Esophagus mucosa (tissue), 1 donor: ENCODE data around the gene SCAPER. TPM values are rescaled to one million over a fixed set of nuclear protein-coding genes. Genes with fewer than 3 reads are reported as not detected.

Experiments used
- ATAC-seq: fragments of 200-7000 bp; cut with Tn5 transposase; one replicate; pipeline ENCODE4 v1.9.1; 2020
- total RNA-seq: library from RNA; stranded (reverse); gene quantifications from one replicate; pipeline ENCODE4 v1.2.4, GENCODE V29; 2023
- donor health status: DM: yes; HTN: yes; CAD: no.

The SCAPER gene
- total RNA-seq, 1 donor from 2014 or later, result 19.5 TPM

GRCh38 chr15:76398317-76399104, 506.6 kb downstream of the SCAPER start:
- no peak for ATAC-seq

DNA sequence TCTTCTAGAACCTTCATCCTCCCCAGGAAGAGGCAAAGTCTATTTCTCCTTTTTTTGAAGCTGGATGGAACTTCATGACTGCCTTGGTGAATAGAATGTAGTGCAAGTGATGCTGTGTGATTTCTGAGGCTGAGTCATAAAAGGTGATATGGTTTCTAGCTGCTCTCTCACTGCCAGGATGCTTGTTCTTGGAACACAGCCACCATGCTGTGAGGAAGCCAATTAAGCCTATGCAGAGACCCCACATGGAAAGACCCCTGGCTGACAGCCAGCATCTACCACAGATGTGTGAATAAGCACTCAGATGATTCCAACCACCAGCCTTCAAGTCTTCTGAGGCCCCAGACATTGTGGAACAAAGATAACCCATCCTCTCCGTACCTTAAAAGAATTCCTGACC, 511.5 kb downstream of the SCAPER start:
- no peak for ATAC-seq

- no peak for ATAC-seq
Measured at GRCh38 chr15:76391847-76392246, 513.3 kb downstream of the SCAPER start.

DNA sequence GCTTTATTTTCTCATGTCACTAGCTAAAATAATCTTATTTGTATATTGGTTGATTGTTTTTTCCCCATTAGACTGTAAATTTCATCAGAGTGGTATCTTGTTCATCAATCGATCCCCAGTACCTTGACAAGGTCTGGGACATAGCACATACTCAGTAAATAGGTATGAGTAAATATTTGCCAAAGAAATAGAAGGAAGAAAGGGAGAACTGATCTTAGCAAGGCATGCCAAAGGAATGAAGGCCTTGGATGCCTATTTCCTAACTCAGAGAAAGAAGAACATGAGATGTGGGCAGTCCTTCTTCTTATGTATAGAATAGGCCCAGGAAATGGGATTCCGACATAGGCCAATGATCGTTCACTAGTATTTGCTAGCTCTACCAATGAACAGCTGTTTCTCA, 513.8 kb downstream of the SCAPER start:
- ATAC-seq, result no peak

GRCh38 chr15:76390571-76390970, 514.6 kb downstream of the SCAPER start:
- ATAC-seq, result no peak

DNA sequence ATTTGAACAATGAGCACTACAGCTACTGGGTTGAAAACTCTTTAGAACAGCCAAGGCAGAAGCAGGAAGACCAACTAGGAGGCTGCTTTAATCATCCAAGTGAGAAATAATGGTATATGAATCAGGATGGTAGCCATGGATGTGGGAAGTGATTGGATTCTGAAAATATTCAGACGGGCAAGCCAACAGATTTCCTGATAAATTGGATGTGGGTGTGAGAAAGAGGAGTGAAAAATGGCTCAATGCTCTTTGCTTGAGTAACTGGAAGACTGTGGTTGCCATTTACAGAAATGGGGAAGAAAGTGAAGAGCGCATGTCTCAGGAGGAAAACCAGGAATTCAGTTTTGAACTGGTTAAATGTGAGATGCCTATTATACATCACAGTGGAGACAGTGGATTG, 518.2 kb downstream of the SCAPER start:
- no peak for ATAC-seq

DNA sequence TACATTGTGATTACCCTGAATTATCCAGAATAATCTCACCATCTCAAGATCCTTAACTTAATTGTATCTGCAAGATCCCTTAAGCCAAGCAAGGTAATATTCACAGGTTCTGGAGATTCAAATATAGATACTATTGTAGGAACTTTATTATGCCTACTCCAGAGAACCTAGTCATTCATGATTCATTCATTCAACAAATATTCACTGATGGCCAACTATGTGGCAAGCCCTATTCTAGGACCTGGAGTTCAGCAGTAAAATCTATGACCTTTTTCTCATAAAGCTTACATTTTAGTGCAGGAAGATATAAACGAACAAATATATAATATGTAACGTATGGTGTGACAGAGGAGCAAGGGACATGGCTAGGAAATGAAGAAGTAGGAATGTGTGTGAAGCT, 519.0 kb downstream of the SCAPER start:
- ATAC-seq, result no peak

DNA sequence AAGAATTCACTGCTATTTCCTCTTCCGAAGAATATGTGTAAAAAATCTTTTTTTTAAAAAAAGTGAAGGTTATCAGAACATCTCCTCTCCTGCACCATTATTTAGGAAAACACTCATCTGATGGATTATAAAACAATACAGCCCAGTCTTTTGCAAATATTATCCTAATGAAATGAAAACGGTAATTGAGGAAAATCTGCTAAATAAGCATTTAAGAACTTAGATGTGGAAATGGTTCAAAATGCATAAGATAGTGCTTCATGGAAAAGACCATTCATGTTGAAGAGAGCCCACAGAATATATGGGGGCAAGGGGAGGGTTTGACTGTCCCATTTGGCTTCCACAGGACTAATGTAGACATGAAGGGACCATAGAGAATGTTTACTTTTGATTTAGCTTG, 520.7 kb downstream of the SCAPER start:
- no peak for ATAC-seq

DNA sequence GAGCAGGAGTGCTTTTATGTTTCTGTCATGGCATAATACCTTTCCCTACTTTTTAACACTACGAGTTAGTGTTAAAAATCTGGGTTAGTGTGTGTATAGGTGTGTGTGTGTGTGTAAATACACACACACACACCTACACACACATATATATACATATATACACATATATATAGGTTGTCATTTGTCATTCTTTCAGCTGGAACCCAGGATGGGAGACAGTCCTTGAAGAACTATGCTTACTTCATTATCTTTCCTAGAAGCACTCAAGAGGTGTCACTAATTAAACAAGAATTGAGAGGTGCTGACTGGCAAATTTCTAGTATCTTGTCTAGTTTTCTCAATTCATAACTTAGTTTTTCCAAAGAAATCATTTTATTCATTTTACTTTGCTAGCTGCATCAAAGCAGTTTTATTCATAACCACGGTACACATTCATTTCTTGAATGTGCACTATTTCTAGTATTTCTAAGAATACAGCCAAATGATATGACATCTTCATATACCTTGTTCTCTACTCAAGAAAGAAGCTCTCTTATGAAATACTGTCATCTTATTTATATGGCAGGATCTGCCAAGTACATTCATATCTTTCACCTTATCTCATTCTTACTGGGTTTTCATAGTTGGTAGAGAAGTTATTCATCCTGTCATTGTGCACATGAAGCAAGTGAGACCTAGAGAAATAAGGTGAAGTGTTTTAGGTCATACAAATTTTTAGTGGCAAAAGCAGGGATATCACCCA, 522.0 kb downstream of the SCAPER start:
- no peak for ATAC-seq

DNA sequence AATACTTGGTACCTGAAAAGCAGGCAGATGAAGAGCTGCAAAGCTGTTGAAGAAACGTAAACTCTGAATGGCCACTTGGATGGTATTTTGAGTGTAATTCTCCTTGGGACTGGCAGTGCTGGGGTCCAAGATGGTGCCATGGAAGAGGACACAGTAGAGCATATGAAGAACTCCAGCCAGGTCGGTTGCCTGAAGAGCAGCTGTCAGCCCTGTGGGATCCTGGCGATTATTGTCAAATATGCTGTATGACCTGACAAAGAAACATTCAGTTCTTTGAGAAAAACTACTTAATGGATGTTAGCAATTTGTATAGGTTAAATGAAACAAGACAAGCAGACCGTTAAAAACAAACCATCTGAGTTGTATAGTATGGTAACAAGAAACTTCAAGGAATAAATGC, 523.8 kb downstream of the SCAPER start:
- ATAC-seq, result no peak

DNA sequence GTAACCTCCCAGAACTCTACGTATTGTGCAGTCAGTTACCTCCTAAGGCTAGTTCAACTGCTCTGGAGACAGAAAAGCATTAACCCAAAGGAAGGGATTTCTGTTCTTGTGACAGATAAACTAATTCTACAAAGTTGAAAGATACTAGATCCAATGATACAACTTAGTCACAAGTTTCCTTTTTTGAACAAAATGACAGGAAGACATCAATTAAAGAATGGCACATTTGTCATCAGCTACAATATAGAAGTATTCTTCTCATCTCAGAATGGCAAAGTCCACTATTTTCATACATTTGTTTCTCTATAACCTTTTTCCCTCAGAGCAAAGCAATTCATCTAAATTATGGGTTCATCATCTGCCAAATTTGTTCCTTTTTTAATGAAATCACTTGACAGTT, 524.9 kb downstream of the SCAPER start:
- ATAC-seq, result no peak

DNA sequence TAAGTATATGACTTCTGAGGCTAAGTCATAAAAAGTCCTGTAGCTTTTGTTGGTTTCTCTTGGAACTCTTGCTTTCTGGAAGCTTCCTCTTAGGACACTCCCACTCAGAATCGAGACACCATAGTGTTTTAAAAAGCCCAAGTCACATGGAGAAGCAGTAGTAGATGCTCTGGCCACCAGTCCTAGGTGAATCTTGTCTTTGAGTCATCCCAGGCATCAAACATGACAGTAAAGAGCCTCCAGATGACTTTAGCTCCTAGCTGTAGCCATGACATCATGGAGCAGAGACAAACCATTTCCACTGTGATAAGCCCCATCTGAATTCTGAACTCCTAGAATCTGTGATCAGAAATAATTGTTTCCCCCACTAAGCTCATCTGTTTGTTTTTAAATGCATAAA, 526.4 kb downstream of the SCAPER start:
- no peak for ATAC-seq

DNA sequence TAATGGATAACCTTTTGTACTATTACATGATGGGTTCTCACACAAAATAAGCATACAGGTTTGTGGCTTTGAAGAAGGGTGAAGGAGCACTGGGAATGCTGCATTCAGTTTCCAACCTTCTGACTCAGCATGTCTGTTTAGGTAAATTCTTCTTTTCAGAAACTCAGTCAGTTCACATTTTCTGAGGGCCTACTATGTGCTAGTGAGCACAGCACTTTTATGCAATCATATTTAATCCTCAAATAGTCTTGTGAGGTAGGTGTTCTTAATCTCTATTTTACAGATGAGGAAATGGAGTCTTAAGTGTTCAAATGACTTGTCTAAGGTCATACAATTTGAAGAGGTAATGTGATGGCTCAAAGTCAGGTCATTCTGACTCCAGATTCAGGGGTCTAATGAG, 527.4 kb downstream of the SCAPER start:
- ATAC-seq, result no peak

DNA sequence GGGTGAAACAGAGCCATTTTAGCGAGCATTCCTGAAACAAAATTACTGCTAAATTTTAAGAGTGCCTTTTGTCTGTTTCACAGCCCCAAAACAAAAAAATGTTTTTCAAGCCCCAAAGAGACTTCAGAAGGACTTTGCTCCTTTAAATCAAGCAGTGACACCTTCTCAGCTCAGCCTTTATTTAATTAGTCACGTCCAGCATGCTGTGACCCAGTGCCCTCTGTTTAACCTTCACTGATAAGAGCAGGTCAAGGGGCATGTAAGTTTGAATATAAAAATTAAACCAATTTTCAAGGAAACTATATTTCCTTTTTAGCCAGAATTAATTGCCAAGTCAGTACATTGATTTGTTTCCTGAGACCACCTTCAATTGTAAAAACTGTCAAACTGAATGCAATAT, 527.9 kb downstream of the SCAPER start:
- no peak for ATAC-seq

DNA sequence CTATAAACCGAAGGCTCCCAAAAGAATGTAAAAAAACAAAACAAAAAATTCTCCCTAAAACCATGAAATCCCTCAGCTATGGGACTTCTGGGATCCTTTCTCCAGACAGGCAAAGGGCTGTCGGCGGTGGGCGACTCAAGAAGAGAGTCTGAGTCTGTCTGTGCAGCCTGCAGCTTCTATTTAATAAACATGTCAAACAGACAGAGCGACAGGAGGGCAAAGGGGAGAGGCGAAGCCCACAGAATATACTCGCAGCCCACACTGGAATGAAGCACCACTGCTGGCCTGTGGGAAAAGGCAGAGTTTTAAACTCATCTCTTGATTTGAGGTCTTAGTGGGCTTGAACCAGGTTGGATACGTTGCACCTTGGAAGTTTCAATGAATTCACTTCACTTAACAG, 528.3 kb downstream of the SCAPER start:
- no peak for ATAC-seq

DNA sequence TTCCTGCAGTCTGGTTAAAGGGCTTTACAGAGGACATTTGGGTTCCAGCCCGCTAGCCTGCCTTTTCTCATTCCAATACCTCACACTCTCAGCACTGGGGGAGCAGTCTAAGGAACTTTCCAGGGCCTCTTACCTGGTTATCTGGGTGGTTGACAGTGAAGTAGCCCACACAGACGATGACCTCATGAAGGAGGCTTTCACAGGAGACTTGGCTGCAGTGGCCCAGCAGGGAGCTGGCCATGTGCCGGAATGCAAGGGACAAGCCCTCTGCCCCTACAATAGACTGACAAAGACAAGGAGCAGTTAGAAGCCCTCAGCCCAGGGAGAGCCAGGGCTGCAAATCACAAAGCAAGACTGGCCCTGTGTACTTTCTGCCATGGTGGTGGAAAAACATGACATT, 529.1 kb downstream of the SCAPER start:
- ATAC-seq, result no peak

DNA sequence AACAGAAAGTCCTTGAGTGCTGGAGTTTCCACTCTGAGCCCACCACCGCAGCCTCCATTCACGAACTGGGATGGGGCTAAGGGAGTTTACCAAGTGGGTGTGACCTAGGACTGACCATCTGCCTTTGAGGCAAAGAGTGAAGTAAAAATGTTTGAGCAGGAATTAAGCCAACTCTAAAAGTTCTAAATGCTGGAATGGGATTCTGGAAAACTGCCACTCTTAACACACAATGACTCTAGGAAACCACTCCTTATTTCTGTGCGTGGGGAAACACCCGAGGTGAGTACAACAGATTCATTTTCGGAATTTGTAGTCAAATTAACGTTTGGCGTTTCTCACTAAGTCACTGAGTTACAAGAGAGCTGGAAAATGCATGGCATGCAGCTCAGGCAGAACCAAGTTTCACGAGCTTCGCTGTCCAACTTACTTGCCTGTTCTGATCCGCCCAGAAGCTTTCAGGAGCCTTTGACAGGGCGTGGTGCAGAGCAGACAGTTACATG, 537.0 kb downstream of the SCAPER start:
- peak; percentile 36 for ATAC-seq

DNA sequence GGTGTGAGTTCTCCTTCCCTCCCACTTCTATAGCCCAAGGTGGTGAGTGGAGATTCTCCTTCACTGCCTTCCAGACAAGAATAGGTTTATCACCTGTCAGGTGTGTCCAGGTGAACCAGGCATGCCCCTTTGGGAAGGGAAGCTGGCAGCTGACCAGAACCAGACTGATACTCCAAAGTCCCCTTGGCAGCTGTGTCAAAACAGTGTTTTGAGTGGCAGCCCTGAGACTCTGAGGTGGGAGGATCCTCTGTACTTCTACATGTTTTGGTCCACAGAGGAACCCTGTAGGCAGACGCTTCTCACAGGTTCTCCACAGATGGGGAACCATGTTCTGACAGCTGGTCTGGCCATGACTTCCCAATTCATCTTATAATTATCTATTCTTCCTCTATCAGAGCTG, 538.4 kb downstream of the SCAPER start:
- no peak for ATAC-seq

DNA sequence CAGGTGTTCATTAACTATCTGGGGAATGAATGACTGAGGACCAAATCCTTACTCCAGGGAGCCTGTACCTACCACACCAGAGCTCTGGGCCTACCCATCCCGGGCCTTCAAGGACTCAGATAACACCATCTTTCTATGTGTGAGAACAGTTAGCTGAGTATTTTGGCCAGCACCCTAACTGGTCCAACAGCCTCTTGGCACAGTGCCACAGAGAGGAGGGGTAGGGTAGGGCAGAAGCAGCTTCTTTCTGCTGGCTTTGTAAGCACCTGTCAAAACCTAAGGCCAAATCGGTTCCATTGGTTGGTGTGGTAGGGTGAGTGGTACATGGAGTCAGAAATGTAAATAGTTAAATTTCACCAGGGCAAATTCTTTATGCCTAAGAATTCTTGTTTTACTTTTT, 541.9 kb downstream of the SCAPER start:
- peak; percentile 33 for ATAC-seq

- ATAC-seq, result no peak
Measured at GRCh38 chr15:76360416-76360815, 544.7 kb downstream of the SCAPER start.

DNA sequence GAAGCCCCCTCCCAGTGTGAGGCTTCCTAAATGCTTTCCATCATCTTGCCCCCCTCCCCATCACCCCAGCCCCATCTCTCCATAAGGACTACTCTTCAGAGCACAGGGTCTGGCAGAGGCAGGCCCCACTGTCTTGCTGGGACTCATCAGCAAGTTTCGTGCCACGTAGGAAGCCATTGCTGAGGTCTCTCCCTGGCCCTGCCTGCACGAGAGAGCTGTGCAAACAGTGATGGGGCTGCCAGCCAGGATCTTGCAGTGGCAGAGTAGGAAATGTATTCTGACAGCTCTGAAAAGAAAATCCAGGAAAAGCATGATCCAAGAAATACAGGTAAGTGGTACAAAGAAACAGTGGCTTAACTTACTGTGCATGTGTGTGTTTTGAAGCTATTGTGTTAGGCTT, 546.0 kb downstream of the SCAPER start:
- no peak for ATAC-seq

DNA sequence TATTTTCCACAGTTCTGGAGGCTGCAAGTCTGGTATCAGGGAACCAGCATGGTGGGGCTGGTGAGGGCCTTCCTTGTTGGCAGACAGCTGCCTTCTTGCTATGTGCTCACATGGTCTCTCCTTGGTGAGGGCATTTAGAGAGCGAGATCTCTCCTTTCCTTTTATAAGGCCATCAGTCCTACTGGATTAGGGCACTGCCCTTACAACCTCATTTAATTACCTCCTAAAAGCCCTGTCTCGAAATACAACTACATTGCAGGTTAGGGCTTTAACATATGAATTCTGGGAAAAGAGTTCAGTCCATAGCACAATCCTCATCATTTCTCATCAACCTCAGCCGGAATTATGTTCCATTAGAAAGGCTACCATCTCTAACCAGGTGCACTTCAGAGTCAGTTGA, 546.7 kb downstream of the SCAPER start:
- no peak for ATAC-seq

DNA sequence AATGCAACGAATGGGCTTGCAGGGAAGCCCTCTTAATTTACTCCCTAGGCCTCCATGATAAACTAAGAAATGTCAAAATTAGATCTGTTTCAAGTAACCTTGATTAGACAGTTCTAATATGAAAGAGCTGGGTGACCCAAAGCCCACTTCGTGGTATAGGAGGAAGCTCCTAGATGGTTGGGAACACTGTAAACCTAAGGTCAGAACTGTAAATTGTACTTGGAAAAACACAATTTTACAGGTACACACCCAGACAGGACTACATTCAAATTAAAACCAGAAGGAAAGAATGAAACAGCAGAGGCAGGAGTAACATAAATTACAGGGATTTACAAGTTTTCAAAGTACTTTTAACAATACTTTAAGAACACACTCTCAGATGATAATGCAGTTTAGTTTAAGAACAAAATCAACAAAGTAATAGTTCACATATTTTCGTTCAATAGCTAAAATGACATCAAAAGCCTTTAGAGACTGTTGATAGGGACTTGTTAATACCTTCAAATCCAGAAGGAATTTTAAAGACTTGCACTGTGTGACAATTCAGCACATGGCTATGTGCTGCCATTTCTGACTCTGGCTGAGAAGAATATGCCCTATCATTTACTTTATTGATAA, 550.2 kb downstream of the SCAPER start:
- ATAC-seq, result no peak

DNA sequence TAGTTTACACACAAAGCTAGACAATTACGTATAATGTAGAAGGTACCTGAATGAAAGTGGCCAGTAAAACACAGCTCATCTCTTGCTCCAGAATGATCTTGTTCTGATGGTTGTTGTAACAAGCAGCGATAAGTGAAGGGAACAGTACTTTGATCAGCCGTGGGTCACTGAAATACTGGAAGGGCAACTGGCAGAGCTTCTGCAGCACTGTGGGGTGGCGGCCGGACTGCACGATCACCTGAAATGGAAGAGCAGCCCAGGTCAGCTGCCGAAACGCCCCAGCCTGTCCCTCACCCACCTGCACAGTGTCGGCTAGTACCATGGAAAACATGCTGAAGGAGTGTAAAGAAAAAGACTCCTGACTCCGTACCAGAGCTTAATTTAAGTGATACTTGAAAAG, 551.2 kb downstream of the SCAPER start:
- no peak for ATAC-seq
